Measurements from ENCODE around the gene LEPROT. TPM values are rescaled to one million over a fixed set of nuclear protein-coding genes. Genes with fewer than 3 reads are reported as not detected.
"Not testable (repeated sequence)": the region's sequence is repeated elsewhere in the genome, so short reads cannot be mapped to it uniquely, and the experiment has no call there.

The LEPROT gene
- total and polyA plus RNA-seq, 2 of the 8 experiments (the other 6 are each of a cell fraction or from before 2014, with no cell fraction given), result 25.7 to 27.2 TPM

DNA sequence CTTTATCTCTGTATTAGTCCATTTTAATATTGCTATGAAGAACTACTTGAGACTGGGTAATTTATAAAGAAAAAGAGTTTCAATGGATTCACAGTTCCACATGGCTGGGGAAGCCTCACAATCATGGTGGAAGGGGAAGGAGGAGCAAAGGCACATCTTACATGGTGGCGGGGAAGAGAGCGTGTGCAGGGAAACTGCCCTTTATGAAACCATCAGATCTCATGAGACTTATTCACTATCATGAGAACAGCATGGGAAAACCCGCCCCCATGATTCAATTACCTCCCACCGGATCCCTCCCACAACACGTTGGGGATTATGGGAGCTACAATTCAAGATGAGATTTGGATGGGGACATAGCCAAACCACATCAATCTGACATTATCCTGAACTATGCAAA lies 36.0 kb upstream of the LEPROT start:
- H3K9me3 ChIP-seq (ENCODE audit: insufficient read depth in 2 of 2, low read depth in 1 of 2, low read length in 1 of 2); POLR2A ChIA-PET (ENCODE audit: partially characterized antibody); H2BK20ac ChIP-seq (ENCODE audit: low read length); H3K9ac ChIP-seq (replicated peaks in 1 of 4; ENCODE audit: extremely low read depth in 1 of 4, low read depth in 3 of 4, low read length in 3 of 4); H3K79me2 ChIP-seq (ENCODE audit: control insufficient read depth in 1 of 2, insufficient read depth in 2 of 2, low read length in 2 of 2); H3K4me1 ChIP-seq (replicated peaks in 1 of 4; ENCODE audit: control insufficient read depth in 3 of 4, insufficient read depth in 4 of 4, low read length in 3 of 4); H3K4me2 ChIP-seq (ENCODE audit: insufficient read depth in 1 of 2, low read depth in 2 of 2, low read length in 2 of 2); H4K91ac ChIP-seq (replicated peaks; ENCODE audit: insufficient read length, low read length); H3K27me3 ChIP-seq (replicated peaks in 1 of 4; ENCODE audit: control insufficient read depth in 3 of 4, extremely low read depth in 1 of 4, insufficient read depth in 3 of 4, low read length in 3 of 4); H3K23ac ChIP-seq (ENCODE audit: insufficient read length); FAIRE-seq; H3K79me1 ChIP-seq (ENCODE audit: low read depth, low read length); H4K8ac ChIP-seq (ENCODE audit: extremely low read depth, insufficient read depth, low read length); DNase-seq (ENCODE audit: low read depth in 1 of 2, low spot score in 2 of 2); H2BK12ac ChIP-seq (ENCODE audit: low read depth, low read length); H3K18ac ChIP-seq (ENCODE audit: extremely low read depth, low read length); H2AFZ ChIP-seq (ENCODE audit: low read length); H3K36me3 ChIP-seq (ENCODE audit: control insufficient read depth in 2 of 4, insufficient read depth in 4 of 4, low read length in 3 of 4); H3K27ac ChIP-seq (ENCODE audit: low read depth, low read length); H4K20me1 ChIP-seq (replicated peaks in 1 of 2; ENCODE audit: control insufficient read depth in 1 of 2, insufficient read depth in 2 of 2, low read length in 2 of 2); H3K56ac ChIP-seq (replicated peaks; ENCODE audit: insufficient read length, low read depth, low read length); H4K5ac ChIP-seq (ENCODE audit: insufficient read length, low read depth, low read length); H3K4me3 ChIP-seq (ENCODE audit: extremely low read depth in 1 of 4, insufficient read depth in 2 of 4, low read depth in 3 of 4, low read length in 4 of 4); H3K4ac ChIP-seq (replicated peaks; ENCODE audit: insufficient read length, low read depth, low read length); H2BK15ac ChIP-seq (ENCODE audit: low read length); H2BK120ac ChIP-seq (replicated peaks; ENCODE audit: low read depth, low read length); H3K23me2 ChIP-seq (ENCODE audit: low read depth, low read length); H2AK5ac ChIP-seq (ENCODE audit: low read depth, low read length); H3K14ac ChIP-seq (ENCODE audit: insufficient read length); H2BK5ac ChIP-seq (ENCODE audit: low read depth, low read length): not testable (repeated sequence)
- 95% methylated on average over 5 of the region's 5 CpGs; no CpG with 5 or more reads in 1 of the 2 experiments for WGBS, 2 experiments (ENCODE audit: extremely low coverage in 1 of 2, insufficient coverage in 1 of 2, insufficient read length in 1 of 2, insufficient replicate concordance in 2 of 2, low coverage in 1 of 2, low lambda C conversion rate in 2 of 2, missing lambda C conversion rate in 1 of 2)
- CTCF ChIA-PET (ENCODE audit: partially characterized antibody), result interaction anchor here (0.7 to 1.7 kb wide), 2 partner anchors 9 to 46 kb away, joined by 3 to 5 read pairs; no protein-coding TSS in a partner anchor

Data from H1 (cell line).